CD4-positive, alpha-beta T cell treated with Interleukin-1 beta for 1 hour (primary cell): ENCODE measurements around the gene AHCYL1.

Experiments
- DNase-seq, 2 donors: peaks; one replicate each; pipeline ENCODE4 v3.0.0-alpha.2; 2020 to 2022

The AHCYL1 gene

GRCh38 chr1:110043016-110043415 lies 58.5 kb downstream of the AHCYL1 start:
- DNase-seq: no peak

GRCh38 chr1:110047463-110047862 lies 62.9 kb downstream of the AHCYL1 start:
- DNase-seq: no peak

DNA sequence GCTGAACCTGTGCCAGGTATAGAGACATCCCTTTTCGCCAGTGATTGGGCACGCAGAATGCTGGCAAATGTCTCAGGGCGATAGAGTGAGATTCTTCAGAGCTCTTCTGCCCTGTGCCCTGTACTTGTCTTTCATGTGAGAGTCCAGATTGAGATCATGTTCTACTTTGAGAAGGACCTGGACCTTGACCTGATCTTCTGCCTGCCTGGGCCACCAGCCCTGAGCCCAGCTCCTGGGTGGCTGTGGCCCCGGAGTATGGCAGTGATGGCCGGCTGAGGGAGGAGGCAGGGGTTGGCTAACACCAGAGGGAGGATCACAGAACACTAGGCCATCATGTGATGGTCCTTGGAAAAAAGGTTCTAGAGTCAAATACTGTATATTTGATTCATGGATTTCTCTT lies 63.7 kb downstream of the AHCYL1 start:
- no peak for DNase-seq

- no peak for DNase-seq
Measured at GRCh38 chr1:110048923-110049601, 64.5 kb downstream of the AHCYL1 start.

DNA sequence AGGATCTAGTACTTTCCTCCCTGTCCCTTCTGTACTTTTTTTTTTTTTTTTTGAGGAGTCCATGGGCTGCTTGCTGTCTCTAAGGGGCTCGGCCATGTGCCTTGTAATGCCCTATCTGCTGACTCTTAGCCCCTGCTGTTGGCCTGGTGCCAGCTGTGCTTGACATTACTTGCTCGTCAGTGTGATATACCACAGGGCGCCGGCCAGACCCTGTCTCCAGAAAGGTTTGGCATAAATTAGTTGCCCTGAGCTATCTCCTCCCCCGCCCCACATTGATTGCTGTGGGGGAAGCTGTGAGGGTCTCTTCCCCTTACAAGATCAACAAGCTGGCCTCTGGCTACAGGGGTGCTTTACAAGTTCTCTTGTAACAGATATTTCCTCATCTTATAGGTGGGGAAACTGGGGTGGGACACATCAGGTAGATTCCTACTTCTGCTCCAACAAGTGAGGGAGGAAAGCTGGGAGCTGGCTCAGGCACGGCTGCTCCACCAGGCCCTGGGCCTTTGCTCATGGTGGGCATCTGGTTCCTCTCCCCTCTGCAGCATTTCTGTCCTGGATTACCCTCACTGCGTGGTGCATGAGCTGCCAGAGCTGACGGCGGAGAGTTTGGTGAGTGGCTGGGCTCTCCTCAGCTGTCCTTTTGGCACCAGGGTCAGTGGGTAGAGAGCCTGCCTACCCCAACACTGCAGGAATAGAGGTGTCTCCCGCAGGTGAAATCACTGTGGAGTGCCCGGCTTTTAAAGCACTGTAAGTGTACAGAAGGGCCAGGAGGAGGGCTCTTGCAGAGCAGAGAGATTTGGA lies 65.4 kb downstream of the AHCYL1 start:
- DNase-seq: no peak

- no peak for DNase-seq
Measured at GRCh38 chr1:110050602-110051261, 66.2 kb downstream of the AHCYL1 start.

DNA sequence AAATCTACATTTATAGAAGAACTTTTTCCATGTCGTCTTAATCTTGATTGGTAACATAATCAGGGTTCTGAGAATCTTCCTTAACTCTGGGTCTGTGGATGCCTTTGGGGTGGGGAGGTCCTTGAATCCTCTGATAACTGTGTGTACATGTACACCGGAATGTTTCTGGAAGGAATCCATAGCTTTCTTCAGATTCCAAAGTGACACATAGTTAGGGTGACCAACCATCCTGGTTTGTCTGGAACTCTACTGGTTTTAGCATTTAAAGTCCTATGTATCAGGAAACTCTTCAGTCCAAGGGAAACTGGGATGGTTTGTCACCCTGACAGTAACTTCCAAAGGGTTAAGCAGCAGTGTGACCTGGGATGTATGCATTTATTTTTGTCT lies 66.7 kb downstream of the AHCYL1 start:
- DNase-seq: no peak

GRCh38 chr1:110053552-110054428 lies 69.2 kb downstream of the AHCYL1 start:
- peak; percentile 53 to 65 for DNase-seq

DNA sequence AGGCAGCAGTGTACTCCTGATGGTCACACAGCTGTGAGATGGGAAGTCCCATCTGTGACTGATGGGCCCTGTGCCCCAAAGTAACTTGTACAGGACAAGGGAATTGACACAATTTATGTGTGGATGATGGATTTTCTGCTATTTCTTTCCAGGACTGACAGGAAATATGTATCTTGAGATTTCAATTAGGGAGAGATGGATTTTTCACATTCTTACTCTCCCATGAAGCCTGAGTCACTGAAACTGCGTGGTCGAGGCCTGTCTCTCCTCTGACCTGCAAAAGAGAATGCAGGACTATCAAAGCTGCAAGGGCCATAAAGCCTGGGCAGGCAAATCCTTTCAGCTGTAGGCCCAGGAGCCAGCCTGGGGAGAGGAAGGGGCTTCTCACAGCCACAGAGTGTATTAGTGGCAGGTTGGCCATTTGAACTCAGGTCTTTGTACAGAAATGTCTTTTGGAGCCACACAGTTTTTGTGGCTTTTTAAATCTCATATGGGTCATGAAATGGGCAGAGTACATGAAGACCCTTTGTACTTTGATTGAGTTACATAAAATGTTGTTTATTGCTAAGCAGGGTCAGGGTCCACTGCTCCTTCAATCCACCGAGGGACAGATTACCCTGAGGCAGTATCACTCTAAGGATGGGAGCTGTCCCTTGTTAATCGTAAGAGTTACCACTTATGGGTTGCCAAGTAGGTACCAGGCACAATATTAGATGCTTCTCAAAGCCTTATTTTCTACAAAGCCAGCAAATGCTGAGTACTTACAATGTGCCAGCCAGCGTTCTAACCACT lies 71.1 kb downstream of the AHCYL1 start:
- no peak for DNase-seq

GRCh38 chr1:110056285-110056683 lies 71.7 kb downstream of the AHCYL1 start:
- no peak for DNase-seq

DNA sequence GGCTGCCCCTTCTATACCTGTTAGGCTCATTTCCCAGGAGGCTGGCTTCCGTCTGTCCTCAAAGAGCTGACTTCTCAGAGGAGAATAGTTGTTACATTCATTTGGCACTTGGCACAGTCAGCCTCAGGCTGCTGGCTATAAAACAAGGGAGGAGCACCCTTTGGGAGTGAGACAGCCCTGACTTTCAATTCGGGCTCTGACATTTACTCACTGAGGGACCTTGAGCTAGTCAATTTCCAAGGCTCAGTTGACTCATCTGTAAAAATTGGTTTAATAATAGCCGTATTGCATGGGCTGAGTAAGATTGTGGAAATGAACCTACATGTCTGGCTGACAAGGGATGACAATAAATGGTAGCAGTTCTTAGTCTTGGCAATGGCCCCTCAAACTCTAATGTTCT lies 72.2 kb downstream of the AHCYL1 start:
- DNase-seq: no peak

- no peak for DNase-seq
Measured at GRCh38 chr1:110057963-110058518, 73.5 kb downstream of the AHCYL1 start.

DNA sequence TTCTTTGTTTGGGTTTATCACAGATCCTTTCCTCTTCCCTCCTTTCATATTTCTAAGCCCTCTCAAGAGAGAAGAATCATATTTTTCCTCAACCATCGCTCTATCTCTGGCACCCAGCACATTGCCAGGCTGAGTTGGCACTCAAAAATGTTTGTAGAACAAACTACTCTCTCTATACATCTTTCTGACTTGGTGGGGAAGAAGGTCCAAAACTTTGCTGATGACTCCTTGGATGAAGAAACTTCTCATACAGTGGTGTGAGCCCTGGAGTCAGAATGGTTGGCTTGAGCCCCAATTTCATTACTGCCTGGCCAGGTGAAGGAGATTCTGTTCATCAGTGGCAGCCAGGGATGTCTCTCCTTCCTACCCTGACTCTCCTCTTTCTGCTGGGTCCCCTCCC lies 74.0 kb downstream of the AHCYL1 start:
- no peak for DNase-seq

- no peak for DNase-seq
Measured at GRCh38 chr1:110059133-110059863, 74.7 kb downstream of the AHCYL1 start.

GRCh38 chr1:110060034-110060661 lies 75.6 kb downstream of the AHCYL1 start:
- DNase-seq: peak; percentile 61 to 68

DNA sequence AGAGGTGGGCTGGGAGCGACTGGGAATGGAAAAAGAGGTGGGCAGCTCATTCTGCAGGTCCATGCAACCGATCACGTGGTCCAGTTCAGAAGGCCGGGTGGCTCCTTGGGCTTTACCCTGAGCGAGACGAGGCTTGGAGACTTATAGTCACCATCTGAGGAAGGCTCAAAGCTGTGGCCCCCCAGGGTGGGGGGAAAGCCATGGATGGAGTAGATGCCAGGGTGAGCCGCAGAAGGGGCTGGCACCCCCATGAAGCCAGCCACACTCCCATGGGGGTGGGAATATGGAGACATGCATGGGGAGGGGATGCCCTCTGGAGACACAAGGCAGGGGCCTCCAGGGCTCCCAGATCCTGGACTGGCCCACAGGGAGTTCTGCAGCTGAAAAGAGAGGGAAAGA lies 76.1 kb downstream of the AHCYL1 start:
- no peak for DNase-seq

DNA sequence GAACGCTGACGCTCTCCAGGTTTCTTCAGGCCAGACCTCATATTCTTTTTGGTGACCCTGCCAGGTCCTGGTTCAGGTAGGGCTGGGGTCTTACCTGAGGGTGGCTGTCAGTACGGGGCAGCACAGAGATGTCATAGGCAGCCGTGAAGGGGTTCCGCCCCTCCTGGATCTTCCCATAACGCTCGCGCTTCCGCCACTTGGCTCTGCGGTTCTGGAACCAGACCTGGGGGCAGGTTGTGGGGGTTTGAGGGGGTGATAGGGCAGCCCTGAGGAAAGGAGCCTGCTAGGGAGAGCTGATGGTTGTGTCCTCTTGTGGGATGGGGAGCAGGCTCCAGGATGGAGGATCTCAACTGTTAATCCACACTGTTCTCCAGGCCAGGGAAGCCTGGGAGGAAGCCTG lies 76.8 kb downstream of the AHCYL1 start:
- DNase-seq: no peak

- no peak for DNase-seq
Measured at GRCh38 chr1:110062612-110063011, 78.0 kb downstream of the AHCYL1 start.

DNA sequence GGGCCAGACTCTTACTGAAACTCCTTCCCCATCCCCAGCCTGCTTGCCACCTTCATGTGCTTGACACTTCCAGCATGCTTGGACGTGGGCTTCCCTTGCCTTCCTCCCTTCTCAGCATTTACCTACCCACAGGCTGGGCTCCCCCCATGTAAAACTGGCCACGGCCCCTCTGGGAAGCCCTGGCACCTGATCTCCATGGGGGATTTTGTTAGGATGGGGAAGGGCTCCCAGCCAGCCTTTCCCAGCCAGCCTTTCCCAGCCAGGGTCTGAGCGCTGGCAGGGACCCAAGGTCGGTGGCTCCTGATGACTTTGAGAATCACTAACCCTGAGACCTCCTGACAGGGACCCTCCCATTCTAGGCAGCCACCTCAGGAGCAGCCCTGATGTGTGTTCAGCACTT lies 79.2 kb downstream of the AHCYL1 start:
- no peak for DNase-seq

DNA sequence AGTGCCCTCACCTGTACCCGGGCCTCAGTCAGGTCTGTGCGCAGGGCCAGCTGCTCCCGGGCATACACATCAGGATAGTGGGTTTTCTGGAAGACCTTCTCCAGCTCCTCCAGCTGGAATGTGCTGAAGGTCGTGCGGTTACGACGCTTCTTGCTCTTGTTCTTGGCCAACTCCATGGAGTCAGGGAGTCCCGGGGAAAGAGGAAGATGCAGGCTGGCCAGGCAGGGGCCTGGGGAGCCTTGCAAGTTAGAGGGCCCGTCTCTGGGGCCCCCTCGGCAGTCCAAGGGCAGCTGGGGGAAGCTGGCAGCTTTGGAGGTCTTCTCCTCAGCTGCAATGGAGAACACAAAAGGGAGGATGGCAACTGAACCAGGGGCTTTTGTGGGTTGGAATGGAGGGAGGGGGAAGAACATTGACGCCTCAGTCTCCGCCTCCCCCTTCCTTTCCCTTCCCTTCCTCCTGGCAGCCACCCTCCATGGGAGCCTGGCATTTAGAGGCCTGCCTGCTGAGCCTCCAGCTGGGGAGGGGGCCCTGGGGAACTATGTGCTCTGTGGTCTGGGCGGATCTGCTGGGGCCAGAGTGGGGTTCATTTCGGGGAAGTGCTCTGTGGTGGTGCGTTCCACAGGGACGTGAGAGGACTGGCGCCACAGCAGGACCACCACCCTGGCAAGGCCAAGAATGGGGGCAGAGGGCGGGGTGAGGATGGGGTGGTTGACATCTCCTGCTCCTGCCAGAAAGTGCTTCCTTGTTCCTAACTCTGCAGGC lies 80.2 kb downstream of the AHCYL1 start:
- no peak for DNase-seq
